Measurements from ENCODE around the gene ZNF335.
"Not testable (repeated sequence)": the region's sequence is repeated elsewhere in the genome, so short reads cannot be mapped to it uniquely, and the experiment has no call there.

- TF ChIP-seq, protein P1, sequence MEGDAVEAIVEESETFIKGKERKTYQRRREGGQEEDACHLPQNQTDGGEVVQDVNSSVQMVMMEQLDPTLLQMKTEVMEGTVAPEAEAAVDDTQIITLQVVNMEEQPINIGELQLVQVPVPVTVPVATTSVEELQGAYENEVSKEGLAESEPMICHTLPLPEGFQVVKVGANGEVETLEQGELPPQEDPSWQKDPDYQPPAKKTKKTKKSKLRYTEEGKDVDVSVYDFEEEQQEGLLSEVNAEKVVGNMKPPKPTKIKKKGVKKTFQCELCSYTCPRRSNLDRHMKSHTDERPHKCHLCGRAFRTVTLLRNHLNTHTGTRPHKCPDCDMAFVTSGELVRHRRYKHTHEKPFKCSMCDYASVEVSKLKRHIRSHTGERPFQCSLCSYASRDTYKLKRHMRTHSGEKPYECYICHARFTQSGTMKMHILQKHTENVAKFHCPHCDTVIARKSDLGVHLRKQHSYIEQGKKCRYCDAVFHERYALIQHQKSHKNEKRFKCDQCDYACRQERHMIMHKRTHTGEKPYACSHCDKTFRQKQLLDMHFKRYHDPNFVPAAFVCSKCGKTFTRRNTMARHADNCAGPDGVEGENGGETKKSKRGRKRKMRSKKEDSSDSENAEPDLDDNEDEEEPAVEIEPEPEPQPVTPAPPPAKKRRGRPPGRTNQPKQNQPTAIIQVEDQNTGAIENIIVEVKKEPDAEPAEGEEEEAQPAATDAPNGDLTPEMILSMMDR (IDR thresholded peaks at IDR 0.05) = not testable (repeated sequence)
- not testable (repeated sequence) for TF ChIP-seq POLR2A (IDR thresholded peaks at IDR 0.05; ENCODE audit: low read depth)
These were observed 15.7 kb downstream of the ZNF335 start for GRCh38 chr20:45956326-45956725.
